Gastrocnemius medialis (tissue), 4 donors: Measurements from ENCODE around the gene ATP2A2.

Experiments
- POLR2A ChIP-seq, 2 donors: fragments of 450-650 bp; IDR thresholded peaks; one replicate each; pipeline ENCODE4 v1.6.1; 2017; ENCODE audit warnings: antibody characterized with exemption in 2 of 2, mild to moderate bottlenecking in 2 of 2, moderate library complexity in 2 of 2
- TF ChIP-seq, protein P1 (sequence below), 5 experiments: fragments of 450-650 bp in 3 of 5; fragments of 200-600 bp in 2 of 5; sonication (generic) in 2 of 5; IDR thresholded peaks in 4 of 5; conservative IDR thresholded peaks in 1 of 5; 1 replicate in 4 of 5; 2 replicates in 1 of 5; pipeline ENCODE4 v1.5.1; 2016 to 2019; ENCODE audit warnings: antibody characterized with exemption in 5 of 5, mild to moderate bottlenecking in 3 of 5, moderate library complexity in 3 of 5

DNA sequence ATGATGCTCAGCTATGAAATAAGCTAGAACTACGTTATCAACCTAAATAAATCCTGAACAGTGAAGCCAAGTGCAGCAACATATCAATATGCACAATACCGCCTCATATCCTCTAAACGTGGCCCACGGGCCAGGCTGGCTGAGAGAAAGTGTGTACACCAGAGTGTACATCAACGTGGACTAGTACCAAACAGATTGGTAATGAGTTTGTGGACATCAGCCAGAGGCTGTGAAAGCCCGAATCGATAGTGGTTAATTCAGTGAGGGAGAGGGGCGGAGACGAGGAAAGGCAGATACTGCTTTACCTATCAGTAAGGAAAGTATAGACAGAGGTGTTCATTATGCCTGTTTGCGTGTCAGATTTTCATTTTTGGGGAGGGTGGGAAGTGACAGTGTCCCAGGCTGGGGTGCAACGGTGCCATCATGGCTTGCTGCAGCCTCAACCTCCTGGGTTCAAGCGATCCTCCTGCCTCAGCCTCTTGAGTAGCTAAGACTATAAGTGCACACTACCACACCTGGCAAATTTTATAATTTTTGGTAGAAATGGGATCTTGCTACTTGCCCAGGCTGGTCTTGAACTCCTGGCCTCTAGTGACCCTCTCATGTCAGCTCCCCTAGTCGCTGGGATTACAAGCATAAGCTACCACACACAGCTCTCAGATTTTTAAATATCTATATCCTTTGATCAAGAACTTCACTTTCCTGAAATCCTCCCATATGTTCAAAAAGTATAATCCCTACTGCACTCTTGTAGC, 72.3 kb downstream of the ATP2A2 start:
- no peak for TF ChIP-seq POLR2A (IDR thresholded peaks at IDR 0.05)
- TF ChIP-seq, protein P1, sequence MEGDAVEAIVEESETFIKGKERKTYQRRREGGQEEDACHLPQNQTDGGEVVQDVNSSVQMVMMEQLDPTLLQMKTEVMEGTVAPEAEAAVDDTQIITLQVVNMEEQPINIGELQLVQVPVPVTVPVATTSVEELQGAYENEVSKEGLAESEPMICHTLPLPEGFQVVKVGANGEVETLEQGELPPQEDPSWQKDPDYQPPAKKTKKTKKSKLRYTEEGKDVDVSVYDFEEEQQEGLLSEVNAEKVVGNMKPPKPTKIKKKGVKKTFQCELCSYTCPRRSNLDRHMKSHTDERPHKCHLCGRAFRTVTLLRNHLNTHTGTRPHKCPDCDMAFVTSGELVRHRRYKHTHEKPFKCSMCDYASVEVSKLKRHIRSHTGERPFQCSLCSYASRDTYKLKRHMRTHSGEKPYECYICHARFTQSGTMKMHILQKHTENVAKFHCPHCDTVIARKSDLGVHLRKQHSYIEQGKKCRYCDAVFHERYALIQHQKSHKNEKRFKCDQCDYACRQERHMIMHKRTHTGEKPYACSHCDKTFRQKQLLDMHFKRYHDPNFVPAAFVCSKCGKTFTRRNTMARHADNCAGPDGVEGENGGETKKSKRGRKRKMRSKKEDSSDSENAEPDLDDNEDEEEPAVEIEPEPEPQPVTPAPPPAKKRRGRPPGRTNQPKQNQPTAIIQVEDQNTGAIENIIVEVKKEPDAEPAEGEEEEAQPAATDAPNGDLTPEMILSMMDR (IDR thresholded peaks at IDR 0.05 in 4 of 5, conservative IDR thresholded peaks at IDR 0.05 in 1 of 5) = no peak
